ENCODE results near the gene MYL10. TPM values are rescaled to one million over a fixed set of nuclear protein-coding genes. Genes with fewer than 3 reads are reported as not detected.

Gene MYL10
- total RNA-seq, 2 experiments from 2014 or later: not detected

DNA sequence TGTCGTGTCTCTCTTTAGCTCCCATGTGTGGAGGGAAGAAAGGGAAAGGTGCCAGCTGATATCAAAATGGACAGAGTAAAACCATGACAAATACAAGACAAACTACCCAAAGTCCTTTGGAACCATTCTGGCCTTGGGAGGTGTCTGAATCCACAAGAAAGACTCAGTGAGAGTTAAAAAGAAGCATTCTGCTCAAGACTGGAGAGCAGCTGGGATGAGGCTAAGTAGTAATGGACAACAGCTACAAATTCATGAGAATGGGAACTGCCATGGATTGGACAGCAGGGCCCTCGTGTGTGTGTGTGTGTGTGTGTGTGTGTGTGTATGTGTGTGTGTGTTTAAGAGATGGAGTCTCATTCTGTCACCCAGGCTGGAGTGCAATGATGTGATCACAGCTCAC lies 39.6 kb upstream of the MYL10 start:
- BruUV-seq (replicated peaks): no TSS peak
- Histone ChIP-seq H4K20me1 (ENCODE audit: insufficient read depth, low read length) (no peaks in the 10 kb centered on the region), H3K79me2 (ENCODE audit: insufficient read depth, low read depth, low read length) (no peaks in the 10 kb centered on the region), H3K4me2 (ENCODE audit: low read length) (no peak overlapping the region), H3K9me2 (ENCODE audit: insufficient read depth, low read length) (no peaks in the 10 kb centered on the region), H3K36me3 (ENCODE audit: insufficient read depth, low read length) (no peaks in the 10 kb centered on the region), H3K9me3 (ENCODE audit: low read length) (no peaks in the 10 kb centered on the region), H3K4me3 (ENCODE audit: low read depth, low read length, poor library complexity, severe bottlenecking) (no peak overlapping the region), H3K27ac (ENCODE audit: low read depth, low read length, poor library complexity, severe bottlenecking) (no peak overlapping the region), H2AFZ (ENCODE audit: low read length) (no peak overlapping the region), H3K4me1 (ENCODE audit: insufficient read depth, low read length, poor library complexity, severe bottlenecking) (no peaks in the 10 kb centered on the region)
- ChIA-PET POLR2A (no interaction called here), CTCF (ENCODE audit: unreplicated experiment) (no interaction called here)
- no peak for DNase-seq (ENCODE audit: low spot score)
- TF ChIP-seq, protein P1, sequence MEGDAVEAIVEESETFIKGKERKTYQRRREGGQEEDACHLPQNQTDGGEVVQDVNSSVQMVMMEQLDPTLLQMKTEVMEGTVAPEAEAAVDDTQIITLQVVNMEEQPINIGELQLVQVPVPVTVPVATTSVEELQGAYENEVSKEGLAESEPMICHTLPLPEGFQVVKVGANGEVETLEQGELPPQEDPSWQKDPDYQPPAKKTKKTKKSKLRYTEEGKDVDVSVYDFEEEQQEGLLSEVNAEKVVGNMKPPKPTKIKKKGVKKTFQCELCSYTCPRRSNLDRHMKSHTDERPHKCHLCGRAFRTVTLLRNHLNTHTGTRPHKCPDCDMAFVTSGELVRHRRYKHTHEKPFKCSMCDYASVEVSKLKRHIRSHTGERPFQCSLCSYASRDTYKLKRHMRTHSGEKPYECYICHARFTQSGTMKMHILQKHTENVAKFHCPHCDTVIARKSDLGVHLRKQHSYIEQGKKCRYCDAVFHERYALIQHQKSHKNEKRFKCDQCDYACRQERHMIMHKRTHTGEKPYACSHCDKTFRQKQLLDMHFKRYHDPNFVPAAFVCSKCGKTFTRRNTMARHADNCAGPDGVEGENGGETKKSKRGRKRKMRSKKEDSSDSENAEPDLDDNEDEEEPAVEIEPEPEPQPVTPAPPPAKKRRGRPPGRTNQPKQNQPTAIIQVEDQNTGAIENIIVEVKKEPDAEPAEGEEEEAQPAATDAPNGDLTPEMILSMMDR (conservative IDR thresholded peaks at IDR 0.05; ENCODE audit: low read length): no peak
- TF ChIP-seq EZH2phosphoT487 (IDR thresholded peaks at IDR 0.05; ENCODE audit: borderline replicate concordance, low read depth, low read length): no peak
- intact Hi-C loops (cut with micrococcal nuclease; ENCODE audit: unreplicated experiment): no loop called here

DNA sequence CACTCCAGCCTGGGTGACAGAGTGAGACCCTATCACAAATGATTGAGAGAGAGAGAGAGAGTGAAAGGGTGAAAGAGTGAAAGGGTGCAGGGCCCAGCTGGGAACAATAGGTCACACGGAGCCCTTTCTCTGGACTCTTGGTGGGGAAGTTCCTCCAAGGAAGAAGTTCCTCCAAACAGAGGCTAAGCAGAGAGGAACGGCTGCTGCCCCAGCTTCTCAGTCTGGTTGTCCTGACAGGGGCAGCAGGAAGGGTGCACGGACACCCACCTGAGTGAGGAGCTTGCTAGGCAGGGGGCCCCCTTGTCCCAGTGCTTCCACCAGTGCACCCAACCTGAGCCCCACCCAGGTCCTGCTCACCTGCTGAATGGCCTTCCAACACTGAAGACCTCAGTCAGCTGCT lies 38.8 kb upstream of the MYL10 start:
- Histone ChIP-seq H3K4me1 (ENCODE audit: insufficient read depth, low read length, poor library complexity, severe bottlenecking) (no peaks in the 10 kb centered on the region), H2AFZ (ENCODE audit: low read length) (no peak overlapping the region), H3K4me2 (ENCODE audit: low read length) (no peak overlapping the region), H3K9me3 (ENCODE audit: low read length) (no peaks in the 10 kb centered on the region), H3K9me2 (ENCODE audit: insufficient read depth, low read length) (no peaks in the 10 kb centered on the region), H3K4me3 (ENCODE audit: low read depth, low read length, poor library complexity, severe bottlenecking) (no peak overlapping the region), H3K27ac (ENCODE audit: low read depth, low read length, poor library complexity, severe bottlenecking) (no peak overlapping the region), H3K36me3 (ENCODE audit: insufficient read depth, low read length) (no peaks in the 10 kb centered on the region), H4K20me1 (ENCODE audit: insufficient read depth, low read length) (no peaks in the 10 kb centered on the region), H3K79me2 (ENCODE audit: insufficient read depth, low read depth, low read length) (no peaks in the 10 kb centered on the region)
- no peak for DNase-seq (ENCODE audit: low spot score)
- TF ChIP-seq EZH2phosphoT487 (IDR thresholded peaks at IDR 0.05; ENCODE audit: borderline replicate concordance, low read depth, low read length): no peak
- TF ChIP-seq, protein P1 (conservative IDR thresholded peaks at IDR 0.05; ENCODE audit: low read length): no peak
- intact Hi-C loops (cut with micrococcal nuclease; ENCODE audit: unreplicated experiment): no loop called here
- ChIA-PET POLR2A (interaction anchor here (0.6 to 1.8 kb wide), 2 partner anchors 18 to 308 kb away, joined by 3 to 5 read pairs; no protein-coding TSS in a partner anchor), CTCF (ENCODE audit: unreplicated experiment) (no interaction called here)
- BruUV-seq (replicated peaks): no TSS peak

DNA sequence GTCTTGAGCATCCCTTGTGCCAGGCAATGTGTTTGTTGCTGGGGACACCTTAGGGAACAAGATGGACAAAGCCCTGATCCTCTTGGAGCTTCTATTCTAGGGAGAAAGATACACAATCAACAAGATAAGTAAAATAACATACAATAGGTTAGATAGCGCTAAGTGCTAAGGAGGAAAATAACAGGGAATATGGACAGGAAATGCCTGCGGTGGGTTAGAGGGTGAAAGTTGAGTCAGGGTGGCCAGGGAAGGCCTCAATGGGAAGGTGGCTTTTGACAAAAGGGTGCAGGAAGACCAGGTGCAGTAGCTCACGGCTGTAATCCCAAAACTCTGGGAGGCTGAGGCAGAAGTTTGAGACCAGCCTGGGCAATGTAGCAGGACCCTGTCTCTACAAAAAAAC lies 38.3 kb upstream of the MYL10 start:
- Histone ChIP-seq H3K79me2 (ENCODE audit: insufficient read depth, low read depth, low read length) (no peaks in the 10 kb centered on the region), H3K4me3 (ENCODE audit: low read depth, low read length, poor library complexity, severe bottlenecking) (no peak overlapping the region), H3K4me1 (ENCODE audit: insufficient read depth, low read length, poor library complexity, severe bottlenecking) (no peaks in the 10 kb centered on the region), H2AFZ (ENCODE audit: low read length) (no peak overlapping the region), H3K9me3 (ENCODE audit: low read length) (no peaks in the 10 kb centered on the region), H3K4me2 (ENCODE audit: low read length) (no peak overlapping the region), H3K36me3 (ENCODE audit: insufficient read depth, low read length) (no peaks in the 10 kb centered on the region), H3K9me2 (ENCODE audit: insufficient read depth, low read length) (no peaks in the 10 kb centered on the region), H4K20me1 (ENCODE audit: insufficient read depth, low read length) (no peaks in the 10 kb centered on the region), H3K27ac (ENCODE audit: low read depth, low read length, poor library complexity, severe bottlenecking) (no peak overlapping the region)
- no peak for DNase-seq (ENCODE audit: low spot score)
- no TSS peak for BruUV-seq (replicated peaks)
- POLR2A ChIA-PET: interaction anchor here (0.5 to 1.8 kb wide), 2 partner anchors 17 to 178 kb away, joined by 4 to 5 read pairs; no protein-coding TSS in a partner anchor
- TF ChIP-seq, protein P1 (conservative IDR thresholded peaks at IDR 0.05; ENCODE audit: low read length): no peak
- no peak for TF ChIP-seq EZH2phosphoT487 (IDR thresholded peaks at IDR 0.05; ENCODE audit: borderline replicate concordance, low read depth, low read length)
- intact Hi-C loops (cut with micrococcal nuclease; ENCODE audit: unreplicated experiment): no loop called here
- CTCF ChIA-PET (ENCODE audit: unreplicated experiment): no interaction called here
